ENCODE data around the gene PVALEF.

DNA sequence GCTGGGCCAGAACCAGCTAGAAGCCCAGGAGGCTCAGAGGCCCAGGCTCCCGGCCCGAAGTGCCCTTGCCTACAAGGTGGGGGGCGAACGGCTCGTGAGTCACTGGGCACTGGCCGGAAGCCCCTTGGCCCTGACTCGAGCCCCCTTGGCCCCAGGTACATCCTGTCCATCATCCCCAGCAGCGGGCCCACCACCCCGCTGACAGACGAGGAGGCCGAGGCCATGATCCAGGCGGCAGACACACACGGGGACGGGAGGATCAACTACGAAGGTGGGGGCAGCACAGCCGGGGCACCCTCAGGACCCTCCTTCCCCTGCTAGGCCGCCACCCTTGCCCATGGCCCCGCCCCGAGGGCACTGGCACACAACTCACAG, 16.5 kb downstream of the PVALEF start:
- TF ChIP-seq, protein P1, sequence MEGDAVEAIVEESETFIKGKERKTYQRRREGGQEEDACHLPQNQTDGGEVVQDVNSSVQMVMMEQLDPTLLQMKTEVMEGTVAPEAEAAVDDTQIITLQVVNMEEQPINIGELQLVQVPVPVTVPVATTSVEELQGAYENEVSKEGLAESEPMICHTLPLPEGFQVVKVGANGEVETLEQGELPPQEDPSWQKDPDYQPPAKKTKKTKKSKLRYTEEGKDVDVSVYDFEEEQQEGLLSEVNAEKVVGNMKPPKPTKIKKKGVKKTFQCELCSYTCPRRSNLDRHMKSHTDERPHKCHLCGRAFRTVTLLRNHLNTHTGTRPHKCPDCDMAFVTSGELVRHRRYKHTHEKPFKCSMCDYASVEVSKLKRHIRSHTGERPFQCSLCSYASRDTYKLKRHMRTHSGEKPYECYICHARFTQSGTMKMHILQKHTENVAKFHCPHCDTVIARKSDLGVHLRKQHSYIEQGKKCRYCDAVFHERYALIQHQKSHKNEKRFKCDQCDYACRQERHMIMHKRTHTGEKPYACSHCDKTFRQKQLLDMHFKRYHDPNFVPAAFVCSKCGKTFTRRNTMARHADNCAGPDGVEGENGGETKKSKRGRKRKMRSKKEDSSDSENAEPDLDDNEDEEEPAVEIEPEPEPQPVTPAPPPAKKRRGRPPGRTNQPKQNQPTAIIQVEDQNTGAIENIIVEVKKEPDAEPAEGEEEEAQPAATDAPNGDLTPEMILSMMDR (IDR thresholded peaks at IDR 0.05), result no peak
- no peak for TF ChIP-seq POLR2A (IDR thresholded peaks at IDR 0.05)

Measured in heart left ventricle (tissue), 13 donors.